ENCODE measurements around the gene SIK3.

Gene SIK3

GRCh38 chr11:116868066-116868465 is 230.2 kb downstream of the SIK3 start:
- no peaks in the 10 kb centered on the region for H3K4me1 ChIP-seq (ENCODE audit: insufficient read depth, low read length)
- H3K27me3 ChIP-seq (ENCODE audit: insufficient read depth, low read length) = no peaks in the 10 kb centered on the region
- H3K9ac ChIP-seq (ENCODE audit: low read depth, low read length) = no peak overlapping the region
- 95% methylated on average over 3 of the region's 3 CpGs for WGBS
- H3K36me3 ChIP-seq (ENCODE audit: insufficient read depth, low read length) = peaks cover 95% of the 10 kb centered on the region
- H3K27ac ChIP-seq (ENCODE audit: low read depth, low read length) = no peak overlapping the region
- H3K9me3 ChIP-seq (ENCODE audit: insufficient read depth, low read depth, low read length) = no peaks in the 10 kb centered on the region
- no peak overlapping the region for H3K4me3 ChIP-seq (ENCODE audit: low read length)

GRCh38 chr11:116867619-116868018 is 230.6 kb downstream of the SIK3 start:
- no peaks in the 10 kb centered on the region for H3K4me1 ChIP-seq (ENCODE audit: insufficient read depth, low read length)
- H3K9ac ChIP-seq (ENCODE audit: low read depth, low read length) = no peak overlapping the region
- H3K27ac ChIP-seq (ENCODE audit: low read depth, low read length) = no peak overlapping the region
- WGBS = 96% methylated on average over 11 of the region's 11 CpGs
- no peak overlapping the region for H3K4me3 ChIP-seq (ENCODE audit: low read length)
- peaks cover 94% of the 10 kb centered on the region for H3K36me3 ChIP-seq (ENCODE audit: insufficient read depth, low read length)
- H3K9me3 ChIP-seq (ENCODE audit: insufficient read depth, low read depth, low read length) = no peaks in the 10 kb centered on the region
- H3K27me3 ChIP-seq (ENCODE audit: insufficient read depth, low read length) = no peaks in the 10 kb centered on the region

GRCh38 chr11:116866804-116867455 is 231.3 kb downstream of the SIK3 start:
- Histone ChIP-seq H3K4me3 (ENCODE audit: low read length) (no peak overlapping the region), H3K27me3 (ENCODE audit: insufficient read depth, low read length) (no peaks in the 10 kb centered on the region), H3K9me3 (ENCODE audit: insufficient read depth, low read depth, low read length) (no peaks in the 10 kb centered on the region), H3K4me1 (ENCODE audit: insufficient read depth, low read length) (no peaks in the 10 kb centered on the region), H3K36me3 (ENCODE audit: insufficient read depth, low read length) (peaks cover 94% of the 10 kb centered on the region), H3K9ac (ENCODE audit: low read depth, low read length) (no peak overlapping the region), H3K27ac (ENCODE audit: low read depth, low read length) (no peak overlapping the region)
- WGBS = 94% methylated on average over 6 of the region's 6 CpGs

- Histone ChIP-seq H3K4me1 (ENCODE audit: insufficient read depth, low read length) (no peaks in the 10 kb centered on the region), H3K27ac (ENCODE audit: low read depth, low read length) (no peak overlapping the region), H3K27me3 (ENCODE audit: insufficient read depth, low read length) (no peaks in the 10 kb centered on the region), H3K36me3 (ENCODE audit: insufficient read depth, low read length) (peaks cover 94% of the 10 kb centered on the region), H3K9me3 (ENCODE audit: insufficient read depth, low read depth, low read length) (no peaks in the 10 kb centered on the region), H3K4me3 (ENCODE audit: low read length) (no peak overlapping the region), H3K9ac (ENCODE audit: low read depth, low read length) (no peak overlapping the region)
- 100% methylated on average over 1 of the region's 1 CpG for WGBS
Measured at GRCh38 chr11:116865696-116866095, 232.5 kb downstream of the SIK3 start.

- Histone ChIP-seq H3K9me3 (ENCODE audit: insufficient read depth, low read depth, low read length) (no peaks in the 10 kb centered on the region), H3K4me3 (ENCODE audit: low read length) (no peak overlapping the region), H3K4me1 (ENCODE audit: insufficient read depth, low read length) (no peaks in the 10 kb centered on the region), H3K9ac (ENCODE audit: low read depth, low read length) (no peak overlapping the region), H3K27me3 (ENCODE audit: insufficient read depth, low read length) (no peaks in the 10 kb centered on the region), H3K27ac (ENCODE audit: low read depth, low read length) (no peak overlapping the region), H3K36me3 (ENCODE audit: insufficient read depth, low read length) (peaks cover 91% of the 10 kb centered on the region)
- whole genome bisulfite sequencing = 94% methylated on average over 5 of the region's 5 CpGs
Measured at GRCh38 chr11:116864531-116864930, 233.7 kb downstream of the SIK3 start.

- H3K27ac ChIP-seq (ENCODE audit: low read depth, low read length) = no peak overlapping the region
- no peak overlapping the region for H3K4me3 ChIP-seq (ENCODE audit: low read length)
- H3K27me3 ChIP-seq (ENCODE audit: insufficient read depth, low read length) = no peaks in the 10 kb centered on the region
- no peaks in the 10 kb centered on the region for H3K9me3 ChIP-seq (ENCODE audit: insufficient read depth, low read depth, low read length)
- no peak overlapping the region for H3K9ac ChIP-seq (ENCODE audit: low read depth, low read length)
- peaks cover 92% of the 10 kb centered on the region for H3K36me3 ChIP-seq (ENCODE audit: insufficient read depth, low read length)
- WGBS = 87% methylated on average over 2 of the region's 3 CpGs
- H3K4me1 ChIP-seq (ENCODE audit: insufficient read depth, low read length) = no peaks in the 10 kb centered on the region
Measured at GRCh38 chr11:116862951-116863350, 235.3 kb downstream of the SIK3 start.

GRCh38 chr11:116862185-116862584 is 236.0 kb downstream of the SIK3 start:
- H3K27ac ChIP-seq (ENCODE audit: low read depth, low read length) = no peak overlapping the region
- no peaks in the 10 kb centered on the region for H3K4me1 ChIP-seq (ENCODE audit: insufficient read depth, low read length)
- H3K4me3 ChIP-seq (ENCODE audit: low read length) = no peak overlapping the region
- H3K27me3 ChIP-seq (ENCODE audit: insufficient read depth, low read length) = no peaks in the 10 kb centered on the region
- peaks cover 92% of the 10 kb centered on the region for H3K36me3 ChIP-seq (ENCODE audit: insufficient read depth, low read length)
- H3K9ac ChIP-seq (ENCODE audit: low read depth, low read length) = no peak overlapping the region
- 97% methylated on average over 3 of the region's 3 CpGs for WGBS
- no peaks in the 10 kb centered on the region for H3K9me3 ChIP-seq (ENCODE audit: insufficient read depth, low read depth, low read length)

- Histone ChIP-seq H3K4me3 (ENCODE audit: low read length) (no peak overlapping the region), H3K4me1 (ENCODE audit: insufficient read depth, low read length) (no peaks in the 10 kb centered on the region), H3K9ac (ENCODE audit: low read depth, low read length) (no peak overlapping the region), H3K27ac (ENCODE audit: low read depth, low read length) (no peak overlapping the region), H3K27me3 (ENCODE audit: insufficient read depth, low read length) (no peaks in the 10 kb centered on the region), H3K36me3 (ENCODE audit: insufficient read depth, low read length) (peaks cover 92% of the 10 kb centered on the region), H3K9me3 (ENCODE audit: insufficient read depth, low read depth, low read length) (no peaks in the 10 kb centered on the region)
- 100% methylated on average over 1 of the region's 1 CpG for WGBS
Measured at GRCh38 chr11:116861539-116861938, 236.7 kb downstream of the SIK3 start.

- no peaks in the 10 kb centered on the region for H3K27me3 ChIP-seq (ENCODE audit: insufficient read depth, low read length)
- peaks cover 87% of the 10 kb centered on the region for H3K36me3 ChIP-seq (ENCODE audit: insufficient read depth, low read length)
- no peaks in the 10 kb centered on the region for H3K4me1 ChIP-seq (ENCODE audit: insufficient read depth, low read length)
- H3K9ac ChIP-seq (ENCODE audit: low read depth, low read length) = no peak overlapping the region
- no peak overlapping the region for H3K27ac ChIP-seq (ENCODE audit: low read depth, low read length)
- H3K9me3 ChIP-seq (ENCODE audit: insufficient read depth, low read depth, low read length) = no peaks in the 10 kb centered on the region
- WGBS = 92% methylated on average over 4 of the region's 6 CpGs
- H3K4me3 ChIP-seq (ENCODE audit: low read length) = no peak overlapping the region
Measured at GRCh38 chr11:116860303-116860702, 237.9 kb downstream of the SIK3 start.

GRCh38 chr11:116859175-116859574 is 239.1 kb downstream of the SIK3 start:
- no peak overlapping the region for H3K27ac ChIP-seq (ENCODE audit: low read depth, low read length)
- H3K36me3 ChIP-seq (ENCODE audit: insufficient read depth, low read length) = peaks cover 86% of the 10 kb centered on the region
- no peaks in the 10 kb centered on the region for H3K9me3 ChIP-seq (ENCODE audit: insufficient read depth, low read depth, low read length)
- H3K4me1 ChIP-seq (ENCODE audit: insufficient read depth, low read length) = no peaks in the 10 kb centered on the region
- H3K9ac ChIP-seq (ENCODE audit: low read depth, low read length) = no peak overlapping the region
- no peaks in the 10 kb centered on the region for H3K27me3 ChIP-seq (ENCODE audit: insufficient read depth, low read length)
- 93% methylated on average over 8 of the region's 8 CpGs for WGBS
- H3K4me3 ChIP-seq (ENCODE audit: low read length) = no peak overlapping the region

GRCh38 chr11:116857936-116858335 is 240.3 kb downstream of the SIK3 start:
- H3K27me3 ChIP-seq (ENCODE audit: insufficient read depth, low read length) = no peaks in the 10 kb centered on the region
- H3K9me3 ChIP-seq (ENCODE audit: insufficient read depth, low read depth, low read length) = no peaks in the 10 kb centered on the region
- H3K27ac ChIP-seq (ENCODE audit: low read depth, low read length) = no peak overlapping the region
- no peak overlapping the region for H3K4me3 ChIP-seq (ENCODE audit: low read length)
- H3K9ac ChIP-seq (ENCODE audit: low read depth, low read length) = no peak overlapping the region
- peaks cover 86% of the 10 kb centered on the region for H3K36me3 ChIP-seq (ENCODE audit: insufficient read depth, low read length)
- 90% methylated on average over 7 of the region's 7 CpGs for WGBS
- no peaks in the 10 kb centered on the region for H3K4me1 ChIP-seq (ENCODE audit: insufficient read depth, low read length)

- 100% methylated on average over 1 of the region's 2 CpGs for WGBS
- Histone ChIP-seq H3K4me1 (ENCODE audit: insufficient read depth, low read length) (no peaks in the 10 kb centered on the region), H3K4me3 (ENCODE audit: low read length) (no peak overlapping the region), H3K9me3 (ENCODE audit: insufficient read depth, low read depth, low read length) (no peaks in the 10 kb centered on the region), H3K36me3 (ENCODE audit: insufficient read depth, low read length) (peaks cover 82% of the 10 kb centered on the region), H3K27ac (ENCODE audit: low read depth, low read length) (no peak overlapping the region), H3K9ac (ENCODE audit: low read depth, low read length) (no peak overlapping the region), H3K27me3 (ENCODE audit: insufficient read depth, low read length) (no peaks in the 10 kb centered on the region)
Measured at GRCh38 chr11:116857316-116857715, 240.9 kb downstream of the SIK3 start.
